Smooth muscle cell (in vitro differentiated cells): ENCODE measurements around the gene DACT3. TPM values are rescaled to one million over a fixed set of nuclear protein-coding genes. Genes with fewer than 3 reads are reported as not detected.

Experiments used
- DNase-seq: peaks from one replicate; lab custom pipeline; 2025; ENCODE audit not compliant: unreplicated experiment; lab: John Stamatoyannopoulos, UW
- H2AFZ ChIP-seq: fragments of 200-600 bp; sonication (generic); 2 replicates; pipeline ENCODE4 v1.6.0; 2016; ENCODE audit warnings: antibody characterized with exemption, low read depth, mild to moderate bottlenecking
- H3F3A ChIP-seq: fragments of 200-600 bp; sonication (generic); 2 replicates; pipeline ENCODE4 v1.6.0; 2017; ENCODE audit warnings: antibody characterized with exemption, low read depth
- H3K27ac ChIP-seq: fragments of 200-600 bp; sonication (generic); 2 replicates; pipeline ENCODE4 v1.5.1; 2016; ENCODE audit warnings: low read depth, mild to moderate bottlenecking
- H3K27me3 ChIP-seq: fragments of 200-600 bp; sonication (generic); 2 replicates; pipeline ENCODE4 v1.6.1; 2016; ENCODE audit warnings: low read depth, mild to moderate bottlenecking
- H3K36me3 ChIP-seq: fragments of 200-600 bp; sonication (generic); 2 replicates; pipeline ENCODE4 v1.5.1; 2016; ENCODE audit warnings: low read depth
- H3K4me1 ChIP-seq: fragments of 200-600 bp; sonication (generic); 2 replicates; pipeline ENCODE4 v1.5.1; 2016; ENCODE audit warnings: low read depth
- H3K4me2 ChIP-seq: fragments of 200-600 bp; sonication (generic); 2 replicates; pipeline ENCODE4 v1.6.0; 2016; ENCODE audit warnings: mild to moderate bottlenecking
- H3K4me3 ChIP-seq: fragments of 200-600 bp; sonication (generic); 2 replicates; pipeline ENCODE4 v1.5.1; 2016; ENCODE audit warnings: mild to moderate bottlenecking
- H3K79me2 ChIP-seq: fragments of 200-600 bp; sonication (generic); 2 replicates; pipeline ENCODE4 v1.6.0; 2016; ENCODE audit warnings: low read depth, mild to moderate bottlenecking
- H3K9ac ChIP-seq: fragments of 200-600 bp; sonication (generic); 2 replicates; pipeline ENCODE4 v1.6.0; 2016; ENCODE audit warnings: low read depth
- H3K9me3 ChIP-seq: fragments of 200-600 bp; sonication (generic); replicated peaks from 2 replicates; pipeline ENCODE4 v1.5.1; 2016; ENCODE audit warnings: low read depth
- H4K20me1 ChIP-seq: fragments of 200-600 bp; sonication (generic); 2 replicates; pipeline ENCODE4 v1.6.0; 2016; ENCODE audit warnings: low read depth
- CTCF ChIP-seq: fragments of 200-600 bp; sonication (generic); IDR thresholded peaks from 2 replicates; pipeline ENCODE4 v1.5.1; 2017; ENCODE audit warnings: borderline replicate concordance, mild to moderate bottlenecking, antibody characterized with exemption; ENCODE audit not compliant: insufficient read depth, poor library complexity, severe bottlenecking
- WGBS: methylation state at CpG from one replicate; pipeline ENCODE4 v1.1.7; 2016; ENCODE audit warnings: low lambda C conversion rate; 5-methylcytosine and 5-hydroxymethylcytosine counted together
- polyA plus RNA-seq: library from polyadenylated mRNA; unstranded; fragments of >200 nt; fragmentation: Nextera tagmentation; extraction: Ambion mirVana; gene quantifications from 2 replicates; pipeline ENCODE4 v1.2.1, GENCODE V29; 2016
- total RNA-seq: library from RNA; depleted of rRNA; stranded (reverse); fragments of >200 nt; gene quantifications from 2 replicates; pipeline ENCODE4 v1.2.3, GENCODE V29; 2014

Gene DACT3
- total and polyA plus RNA-seq, 2 experiments from 2014 or later, result 6.2 to 22.7 TPM

- no peak for TF ChIP-seq CTCF
- no peak overlapping the region for H3K9ac ChIP-seq
- peaks cover 4% of the 10 kb centered on the region for H3F3A ChIP-seq
- H3K4me1 ChIP-seq, result no peaks in the 10 kb centered on the region
- no peaks in the 10 kb centered on the region for H4K20me1 ChIP-seq
- H2AFZ ChIP-seq, result no peak overlapping the region
- H3K27ac ChIP-seq, result no peak overlapping the region
- H3K36me3 ChIP-seq, result no peaks in the 10 kb centered on the region
- H3K27me3 ChIP-seq, result peaks cover 4% of the 10 kb centered on the region
- H3K4me2 ChIP-seq, result no peak overlapping the region
- H3K79me2 ChIP-seq, result no peaks in the 10 kb centered on the region
- WGBS, result 66% methylated on average over 3 of the region's 3 CpGs
- no peaks in the 10 kb centered on the region for H3K9me3 ChIP-seq
- H3K4me3 ChIP-seq, result no peak overlapping the region
- DNase-seq, result no peak
Measured at GRCh38 chr19:46644720-46645119, 16.3 kb downstream of the DACT3 start.

GRCh38 chr19:46640656-46641055 lies 20.3 kb downstream of the DACT3 start:
- no peak overlapping the region for H3K4me3 ChIP-seq
- no peak overlapping the region for H3K27ac ChIP-seq
- no peak for TF ChIP-seq CTCF
- peaks cover 4% of the 10 kb centered on the region for H3K27me3 ChIP-seq
- H3K9ac ChIP-seq, result no peak overlapping the region
- no peaks in the 10 kb centered on the region for H3K9me3 ChIP-seq
- no peaks in the 10 kb centered on the region for H3K4me1 ChIP-seq
- no peaks in the 10 kb centered on the region for H3K36me3 ChIP-seq
- H2AFZ ChIP-seq, result no peak overlapping the region
- 64% methylated on average over 2 of the region's 2 CpGs for WGBS
- H3F3A ChIP-seq, result peaks cover 12% of the 10 kb centered on the region
- no peak for DNase-seq
- no peaks in the 10 kb centered on the region for H4K20me1 ChIP-seq
- no peak overlapping the region for H3K4me2 ChIP-seq
- H3K79me2 ChIP-seq, result no peaks in the 10 kb centered on the region

GRCh38 chr19:46639358-46640182 lies 21.4 kb downstream of the DACT3 start:
- Histone ChIP-seq H3K79me2 (no peaks in the 10 kb centered on the region), H2AFZ (peak overlapping the region; percentile 88), H3F3A (peaks cover 12% of the 10 kb centered on the region), H3K27me3 (peaks cover 11% of the 10 kb centered on the region), H3K4me1 (no peaks in the 10 kb centered on the region), H3K4me2 (peak overlapping the region; percentile 85), H4K20me1 (no peaks in the 10 kb centered on the region), H3K4me3 (peak overlapping the region; percentile 60), H3K36me3 (no peaks in the 10 kb centered on the region), H3K27ac (peak overlapping the region; percentile 61), H3K9me3 (no peaks in the 10 kb centered on the region), H3K9ac (no peak overlapping the region)
- no peak for TF ChIP-seq CTCF
- peak; percentile 65 for DNase-seq
- 7% methylated on average over 46 of the region's 49 CpGs for WGBS

GRCh38 chr19:46637224-46637623 lies 23.8 kb downstream of the DACT3 start:
- Histone ChIP-seq H3K27ac (no peak overlapping the region), H3K27me3 (peaks cover 13% of the 10 kb centered on the region), H3K9ac (no peak overlapping the region), H3K4me3 (no peak overlapping the region), H2AFZ (no peak overlapping the region), H3K9me3 (no peaks in the 10 kb centered on the region), H3K79me2 (no peaks in the 10 kb centered on the region), H3K4me1 (no peaks in the 10 kb centered on the region), H3K36me3 (no peaks in the 10 kb centered on the region), H3F3A (peaks cover 12% of the 10 kb centered on the region), H4K20me1 (no peaks in the 10 kb centered on the region), H3K4me2 (no peak overlapping the region)
- TF ChIP-seq CTCF, result no peak
- no peak for DNase-seq
- WGBS, result 80% methylated on average over 14 of the region's 14 CpGs
